Nephron (organoid): Measurements from ENCODE around the gene SLC6A9.

Experiments used
- H3K27ac Mint-ChIP-seq, 3 experiments: 2 replicates each; pipeline ENCODE4 v1.8.0; 2020; ENCODE audit warnings: mixed read lengths in 3 of 3, mild to moderate bottlenecking in 2 of 3, moderate library complexity in 1 of 3
- H3K27me3 Mint-ChIP-seq: 2 replicates; pipeline ENCODE4 v1.8.0; 2021; ENCODE audit warnings: low read depth, mild to moderate bottlenecking, moderate library complexity, mixed read lengths
- H3K36me3 Mint-ChIP-seq: 2 replicates; pipeline ENCODE4 v1.8.0; 2020; ENCODE audit warnings: low read depth, mixed read lengths
- H3K4me1 Mint-ChIP-seq: 2 replicates; pipeline ENCODE4 v1.8.0; 2020; ENCODE audit warnings: mixed read lengths
- H3K4me3 Mint-ChIP-seq, 3 experiments: 2 replicates each; pipeline ENCODE4 v1.8.0; 2020; ENCODE audit warnings: mild to moderate bottlenecking in 3 of 3, mixed read lengths in 3 of 3, moderate library complexity in 2 of 3
- H3K9me3 Mint-ChIP-seq: 2 replicates; pipeline ENCODE4 v1.8.0; 2020; ENCODE audit warnings: mixed read lengths
- TF ChIP-seq, protein P1 (sequence below), 3 experiments: fragments of 200-600 bp; sonication (generic); IDR thresholded peaks; one replicate each; pipeline ENCODE4 v1.5.0; 2021; ENCODE audit warnings: antibody characterized with exemption in 3 of 3; ENCODE audit not compliant: unreplicated experiment in 3 of 3

SLC6A9 gene

DNA sequence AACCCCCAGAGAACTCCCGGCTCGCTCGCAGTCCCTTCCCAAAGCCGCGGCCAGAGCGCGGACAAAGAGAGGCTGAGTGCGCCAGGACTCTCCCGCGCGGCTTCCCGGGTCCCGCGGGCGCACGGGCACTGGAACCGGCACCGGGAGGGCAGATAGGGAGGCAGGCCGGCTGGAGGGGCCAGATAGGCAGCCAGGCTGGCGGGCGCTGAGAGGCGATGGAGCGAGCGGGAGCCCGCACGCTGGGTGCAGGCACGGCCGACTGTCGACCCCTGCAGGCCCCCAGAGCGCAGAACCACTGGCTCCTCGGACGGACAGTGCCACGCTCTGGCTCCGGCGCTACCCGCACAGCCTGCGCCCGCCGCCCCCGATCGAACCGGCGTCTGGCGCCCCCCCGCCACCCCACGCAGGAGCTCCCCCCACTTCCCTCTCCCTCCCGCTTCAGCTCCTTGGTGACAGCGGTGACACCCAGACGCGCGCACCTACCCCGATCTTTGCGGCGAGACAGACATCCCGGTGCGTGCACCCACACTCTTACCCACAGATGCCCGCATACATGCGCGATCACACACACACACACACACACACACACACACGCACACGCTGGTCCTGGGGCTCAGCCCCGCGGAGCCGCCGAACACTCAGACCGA is 534 bp downstream of the SLC6A9 start:
- TF ChIP-seq, protein P1, sequence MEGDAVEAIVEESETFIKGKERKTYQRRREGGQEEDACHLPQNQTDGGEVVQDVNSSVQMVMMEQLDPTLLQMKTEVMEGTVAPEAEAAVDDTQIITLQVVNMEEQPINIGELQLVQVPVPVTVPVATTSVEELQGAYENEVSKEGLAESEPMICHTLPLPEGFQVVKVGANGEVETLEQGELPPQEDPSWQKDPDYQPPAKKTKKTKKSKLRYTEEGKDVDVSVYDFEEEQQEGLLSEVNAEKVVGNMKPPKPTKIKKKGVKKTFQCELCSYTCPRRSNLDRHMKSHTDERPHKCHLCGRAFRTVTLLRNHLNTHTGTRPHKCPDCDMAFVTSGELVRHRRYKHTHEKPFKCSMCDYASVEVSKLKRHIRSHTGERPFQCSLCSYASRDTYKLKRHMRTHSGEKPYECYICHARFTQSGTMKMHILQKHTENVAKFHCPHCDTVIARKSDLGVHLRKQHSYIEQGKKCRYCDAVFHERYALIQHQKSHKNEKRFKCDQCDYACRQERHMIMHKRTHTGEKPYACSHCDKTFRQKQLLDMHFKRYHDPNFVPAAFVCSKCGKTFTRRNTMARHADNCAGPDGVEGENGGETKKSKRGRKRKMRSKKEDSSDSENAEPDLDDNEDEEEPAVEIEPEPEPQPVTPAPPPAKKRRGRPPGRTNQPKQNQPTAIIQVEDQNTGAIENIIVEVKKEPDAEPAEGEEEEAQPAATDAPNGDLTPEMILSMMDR (IDR thresholded peaks at IDR 0.05; ENCODE audit: unreplicated experiment in 3 of 3): peak in 2 of 3 experiments; percentile 31 to 42
- Mint-ChIP-seq H3K4me3 (peak overlapping the region; percentile 86 to 87 (median 86)), H3K27me3 (no peaks in the 10 kb centered on the region), H3K27ac (peak overlapping the region; percentile 86 to 97 (median 95)), H3K4me1 (peaks cover 50% of the 10 kb centered on the region), H3K36me3 (no peaks in the 10 kb centered on the region), H3K9me3 (no peaks in the 10 kb centered on the region)

DNA sequence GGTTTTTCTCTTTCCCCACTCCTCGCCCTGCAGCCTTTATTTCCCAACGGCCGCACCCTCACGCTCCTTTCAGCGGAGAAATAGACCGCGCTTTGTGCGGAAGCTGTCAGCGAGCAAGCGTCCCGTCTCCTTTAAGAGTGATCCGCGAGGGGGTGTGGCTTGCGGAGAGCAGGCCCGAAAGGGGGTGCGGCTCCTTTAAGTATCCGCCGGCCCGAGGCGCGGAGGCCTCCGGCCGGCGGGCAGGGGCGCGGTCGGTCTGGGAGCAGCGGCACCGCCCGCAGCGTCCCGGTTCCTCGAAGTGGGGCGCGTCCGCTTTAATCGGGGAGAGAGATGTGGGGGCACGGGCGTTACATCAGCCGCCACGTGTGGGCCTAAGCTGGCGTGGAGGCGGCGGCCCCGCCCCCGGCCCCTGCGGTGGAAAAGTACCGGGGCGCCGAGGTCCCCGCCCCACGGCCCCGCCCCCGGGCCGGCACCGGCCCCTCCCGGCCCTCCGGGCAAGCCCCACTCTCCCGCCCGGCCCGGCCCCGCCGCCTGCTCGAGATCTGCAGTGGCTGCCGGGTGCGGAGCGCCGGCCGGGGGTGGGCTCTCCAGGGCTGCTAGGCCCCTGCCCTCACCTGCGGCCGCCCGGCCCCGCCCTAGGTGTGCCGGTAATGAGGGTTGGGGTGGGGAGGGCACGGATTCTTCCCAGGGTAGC is 1.2 kb downstream of the SLC6A9 start:
- TF ChIP-seq, protein P1 (IDR thresholded peaks at IDR 0.05; ENCODE audit: unreplicated experiment in 3 of 3): no peak
- Mint-ChIP-seq H3K27ac (peak overlapping the region; percentile 67 to 95 (median 94)), H3K27me3 (no peaks in the 10 kb centered on the region), H3K4me1 (peaks cover 44% of the 10 kb centered on the region), H3K36me3 (no peaks in the 10 kb centered on the region), H3K4me3 (peak overlapping the region; percentile 94 to 95 (median 95)), H3K9me3 (no peaks in the 10 kb centered on the region)

GRCh38 chr1:44029260-44029910 is 1.9 kb downstream of the SLC6A9 start:
- no peaks in the 10 kb centered on the region for H3K27me3 Mint-ChIP-seq
- TF ChIP-seq, protein P1 (IDR thresholded peaks at IDR 0.05; ENCODE audit: unreplicated experiment in 3 of 3): no peak
- no peaks in the 10 kb centered on the region for H3K36me3 Mint-ChIP-seq
- H3K4me3 Mint-ChIP-seq: peak overlapping the region; percentile 94 to 95 (median 95)
- H3K27ac Mint-ChIP-seq: peak overlapping the region; percentile 67 to 94 (median 94)
- no peaks in the 10 kb centered on the region for H3K9me3 Mint-ChIP-seq
- peaks cover 42% of the 10 kb centered on the region for H3K4me1 Mint-ChIP-seq

DNA sequence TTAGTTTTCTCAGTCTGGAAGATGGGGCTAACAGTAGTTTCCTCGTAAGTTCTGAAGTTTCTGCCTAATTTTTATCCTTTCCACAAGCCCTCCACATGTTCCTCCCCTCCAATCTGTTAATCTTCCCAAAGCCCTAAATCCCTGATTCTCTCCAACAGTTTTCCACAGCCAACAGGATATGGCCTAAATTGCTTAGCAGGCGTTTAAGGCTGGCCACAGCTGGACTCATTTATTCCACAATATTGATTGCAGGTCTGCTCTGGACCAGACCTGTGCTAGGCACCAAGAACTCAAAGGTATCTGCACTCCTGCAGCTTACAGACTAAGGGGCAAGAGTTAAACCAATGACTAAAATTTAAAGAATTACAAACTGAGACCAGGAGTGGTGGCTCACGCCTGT is 3.9 kb downstream of the SLC6A9 start:
- H3K9me3 Mint-ChIP-seq: no peaks in the 10 kb centered on the region
- TF ChIP-seq, protein P1 (IDR thresholded peaks at IDR 0.05; ENCODE audit: unreplicated experiment in 3 of 3): no peak

DNA sequence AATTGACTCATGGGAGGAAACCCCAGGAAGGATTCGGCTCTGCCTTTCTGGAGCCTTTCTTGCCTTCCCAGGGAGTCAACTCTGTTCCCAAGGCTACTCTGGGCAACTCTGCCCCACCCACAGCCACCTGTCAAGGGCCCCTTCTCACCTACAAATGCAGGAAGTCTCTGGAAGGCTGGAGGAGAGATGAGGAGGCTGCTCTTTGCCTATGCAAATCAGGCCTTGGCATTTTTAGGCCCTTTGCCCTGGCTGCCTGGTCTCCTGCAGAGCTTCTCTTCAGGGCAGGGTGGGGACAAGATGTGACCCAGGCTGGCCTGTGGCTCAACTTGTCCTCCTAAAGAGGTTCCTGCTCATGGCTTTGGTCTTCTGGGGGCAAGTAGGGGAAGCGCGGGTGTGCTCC is 5.4 kb downstream of the SLC6A9 start:
- Mint-ChIP-seq H3K4me3 (no peak overlapping the region), H3K27me3 (no peaks in the 10 kb centered on the region), H3K27ac (no peak overlapping the region), H3K4me1 (peaks cover 20% of the 10 kb centered on the region), H3K9me3 (no peaks in the 10 kb centered on the region), H3K36me3 (peaks cover 9% of the 10 kb centered on the region)
- TF ChIP-seq, protein P1 (IDR thresholded peaks at IDR 0.05; ENCODE audit: unreplicated experiment in 3 of 3): no peak

More for the DNA sequence above, 3.9 kb downstream of the SLC6A9 start:
- Mint-ChIP-seq H3K27me3 (no peaks in the 10 kb centered on the region), H3K36me3 (peaks cover 4% of the 10 kb centered on the region), H3K4me3 (peak overlapping the region in 2 of 3 experiments; percentile 49 to 60), H3K4me1 (peaks cover 29% of the 10 kb centered on the region), H3K27ac (no peak overlapping the region)
